NK-92 (cell line): Measurements from ENCODE around the gene SPOCK1.
"Not testable (repeated sequence)": the region's sequence is repeated elsewhere in the genome, so short reads cannot be mapped to it uniquely, and the experiment has no call there.

ENCODE experiments used
- DNase-seq: peaks from one replicate; lab custom pipeline; 2025; ENCODE audit not compliant: unreplicated experiment; lab: John Stamatoyannopoulos, UW

SPOCK1 gene

GRCh38 chr5:137234973-137235943 is 263.9 kb downstream of the SPOCK1 start:
- DNase-seq = no peak

GRCh38 chr5:137233726-137234125 is 265.4 kb downstream of the SPOCK1 start:
- no peak for DNase-seq

- not testable (repeated sequence) for DNase-seq
Observed at GRCh38 chr5:137233304-137233703, 265.8 kb downstream of the SPOCK1 start.

- DNase-seq = no peak
Observed at GRCh38 chr5:137231540-137231939, 267.6 kb downstream of the SPOCK1 start.

- DNase-seq = no peak
Observed at GRCh38 chr5:137228816-137229215, 270.3 kb downstream of the SPOCK1 start.

- no peak for DNase-seq
Observed at GRCh38 chr5:137226081-137226480, 273.0 kb downstream of the SPOCK1 start.

- no peak for DNase-seq
Observed at GRCh38 chr5:137223324-137224295, 275.5 kb downstream of the SPOCK1 start.

GRCh38 chr5:137221943-137222342 is 277.2 kb downstream of the SPOCK1 start:
- DNase-seq = no peak

GRCh38 chr5:137220523-137220927 is 278.6 kb downstream of the SPOCK1 start:
- no peak for DNase-seq

GRCh38 chr5:137218896-137219295 is 280.2 kb downstream of the SPOCK1 start:
- no peak for DNase-seq

GRCh38 chr5:137218471-137218870 is 280.7 kb downstream of the SPOCK1 start:
- DNase-seq = no peak

GRCh38 chr5:137217599-137218200 is 281.4 kb downstream of the SPOCK1 start:
- DNase-seq = no peak

- DNase-seq = no peak
Observed at GRCh38 chr5:137216976-137217598, 282.0 kb downstream of the SPOCK1 start.

- no peak for DNase-seq
Observed at GRCh38 chr5:137215780-137216179, 283.3 kb downstream of the SPOCK1 start.

GRCh38 chr5:137215261-137215660 is 283.9 kb downstream of the SPOCK1 start:
- no peak for DNase-seq

GRCh38 chr5:137214446-137215189 is 284.5 kb downstream of the SPOCK1 start:
- no peak for DNase-seq

- no peak for DNase-seq
Observed at GRCh38 chr5:137212471-137212870, 286.7 kb downstream of the SPOCK1 start.

- DNase-seq = no peak
Observed at GRCh38 chr5:137209232-137209809, 289.8 kb downstream of the SPOCK1 start.

GRCh38 chr5:137207023-137207760 is 291.9 kb downstream of the SPOCK1 start:
- no peak for DNase-seq
